NCI-H2107 treated with DMSO at 0.1 percent for 48 hours (cell line): Measurements from ENCODE around the gene COX7B.
"Not testable (repeated sequence)": the region's sequence is repeated elsewhere in the genome, so short reads cannot be mapped to it uniquely, and the experiment has no call there.

Source experiments
- DNase-seq: peaks from one replicate; lab custom pipeline; 2025; ENCODE audit not compliant: unreplicated experiment; lab: John Stamatoyannopoulos, UW

The COX7B gene, protein sequence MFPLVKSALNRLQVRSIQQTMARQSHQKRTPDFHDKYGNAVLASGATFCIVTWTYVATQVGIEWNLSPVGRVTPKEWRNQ

DNA sequence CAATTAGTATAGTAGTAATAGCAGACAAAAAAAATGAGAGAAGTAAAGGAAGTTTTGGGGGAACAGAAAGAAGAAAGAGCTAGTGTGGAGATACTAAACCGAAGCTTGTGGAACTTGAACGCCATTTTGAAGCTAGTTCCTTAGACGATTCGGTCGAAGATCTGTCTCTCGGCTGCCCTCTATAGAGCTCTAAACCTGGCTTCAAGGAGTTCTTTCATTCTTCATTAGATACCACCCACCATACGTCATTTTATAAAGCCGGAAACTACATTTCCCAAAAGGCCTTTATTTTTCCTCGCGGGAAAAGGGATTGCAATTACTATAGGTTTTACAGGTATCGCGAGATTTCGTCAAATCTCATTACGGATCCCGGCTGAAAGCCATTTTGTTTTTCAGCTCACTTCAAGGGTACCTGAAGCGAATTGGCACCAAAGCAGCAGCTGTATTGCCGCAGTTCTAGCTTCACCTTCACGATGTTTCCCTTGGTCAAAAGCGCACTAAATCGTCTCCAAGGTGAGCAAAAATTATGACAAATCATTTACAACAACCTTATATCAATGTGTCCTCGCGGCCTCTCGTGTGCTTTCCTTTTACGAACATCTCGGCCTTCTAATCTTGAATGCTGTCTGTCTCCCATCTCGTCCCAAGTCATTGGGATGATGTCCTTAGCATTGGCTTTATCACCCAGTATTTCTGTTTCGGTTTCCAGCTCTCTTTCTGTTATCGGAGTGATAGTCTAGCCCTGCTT, at the start of gene COX7B:
COX7B (plus strand) TSS at position 388 of the 748 bp plus-strand sequence; CDS start at position 474, 86 bp downstream.
- peak; percentile 99 for DNase-seq

DNA sequence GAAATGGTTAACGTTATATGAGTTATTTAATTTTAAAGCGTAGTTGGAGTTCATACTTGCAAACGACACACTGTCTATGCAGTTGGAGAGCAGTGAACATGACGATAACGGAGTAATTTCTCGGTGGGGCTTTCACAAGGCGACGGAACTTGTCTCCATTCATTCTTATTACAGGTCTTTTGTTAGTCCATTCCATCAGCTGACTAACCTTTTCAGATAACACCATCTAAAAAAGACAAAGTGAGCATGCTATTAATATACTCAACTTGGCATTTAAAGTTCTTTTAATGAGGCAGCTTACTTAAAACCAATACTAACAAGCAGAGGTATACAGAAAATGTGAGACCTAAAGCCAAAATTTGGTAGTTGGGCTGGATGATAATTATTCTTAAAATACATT, 23.9 kb upstream of the COX7B start:
- DNase-seq: no peak

DNA sequence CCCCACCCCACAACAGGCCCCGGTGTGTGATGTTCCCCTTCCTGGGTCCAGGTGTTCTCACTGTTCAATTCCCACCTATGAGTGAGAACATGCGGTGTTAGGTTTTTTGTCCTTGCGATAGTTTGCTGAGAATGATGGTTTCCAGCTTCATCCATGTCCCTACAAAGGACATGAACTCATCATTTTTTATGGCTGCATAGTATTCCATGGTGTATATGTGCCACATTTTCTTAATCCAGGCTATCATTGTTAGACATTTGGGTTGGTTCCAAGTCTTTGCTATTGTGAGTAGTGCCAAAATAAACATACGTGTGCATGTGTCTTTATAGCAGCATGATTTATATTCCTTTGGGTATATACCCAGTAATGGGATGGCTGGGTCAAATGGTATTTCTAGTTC, 17.9 kb upstream of the COX7B start:
- DNase-seq: not testable (repeated sequence)

DNA sequence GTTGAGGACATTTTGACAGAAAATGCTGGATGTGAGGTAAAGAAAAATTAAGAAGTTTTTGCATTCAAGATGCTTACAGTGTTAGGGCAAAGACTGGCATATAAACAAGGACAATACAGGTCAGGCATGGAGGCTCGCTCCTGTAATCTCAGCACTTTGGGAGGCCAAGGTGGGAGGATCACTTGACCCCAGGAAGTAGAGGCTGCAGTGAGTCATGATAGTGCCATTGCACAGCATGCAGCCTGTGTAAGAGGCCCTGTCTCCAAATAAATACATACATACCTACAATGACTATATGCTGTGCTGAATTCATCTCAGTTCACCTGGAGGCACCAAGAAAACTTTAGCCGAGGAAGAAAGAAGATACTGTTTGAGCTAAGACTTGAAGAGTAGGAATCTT, 6.4 kb upstream of the COX7B start:
- no peak for DNase-seq

DNA sequence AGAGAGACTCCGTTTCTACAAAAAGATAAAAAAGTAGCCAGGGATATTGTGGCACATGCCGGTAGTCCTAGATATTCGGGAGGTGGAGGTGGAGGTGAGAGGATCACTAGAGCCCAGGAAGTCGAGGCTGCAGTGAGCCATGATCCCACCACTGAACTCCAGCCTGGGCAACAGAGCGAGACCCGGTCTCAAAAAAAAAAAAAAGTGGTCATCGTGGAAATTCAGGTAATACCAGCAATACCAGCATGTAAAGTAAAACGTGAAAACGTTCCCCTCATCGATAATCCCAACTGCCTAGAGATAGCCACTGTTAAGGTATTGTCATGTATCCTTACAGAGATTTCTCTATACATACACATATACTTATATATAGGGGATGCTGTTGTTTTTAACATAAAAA, 5.6 kb upstream of the COX7B start:
- DNase-seq: no peak

DNA sequence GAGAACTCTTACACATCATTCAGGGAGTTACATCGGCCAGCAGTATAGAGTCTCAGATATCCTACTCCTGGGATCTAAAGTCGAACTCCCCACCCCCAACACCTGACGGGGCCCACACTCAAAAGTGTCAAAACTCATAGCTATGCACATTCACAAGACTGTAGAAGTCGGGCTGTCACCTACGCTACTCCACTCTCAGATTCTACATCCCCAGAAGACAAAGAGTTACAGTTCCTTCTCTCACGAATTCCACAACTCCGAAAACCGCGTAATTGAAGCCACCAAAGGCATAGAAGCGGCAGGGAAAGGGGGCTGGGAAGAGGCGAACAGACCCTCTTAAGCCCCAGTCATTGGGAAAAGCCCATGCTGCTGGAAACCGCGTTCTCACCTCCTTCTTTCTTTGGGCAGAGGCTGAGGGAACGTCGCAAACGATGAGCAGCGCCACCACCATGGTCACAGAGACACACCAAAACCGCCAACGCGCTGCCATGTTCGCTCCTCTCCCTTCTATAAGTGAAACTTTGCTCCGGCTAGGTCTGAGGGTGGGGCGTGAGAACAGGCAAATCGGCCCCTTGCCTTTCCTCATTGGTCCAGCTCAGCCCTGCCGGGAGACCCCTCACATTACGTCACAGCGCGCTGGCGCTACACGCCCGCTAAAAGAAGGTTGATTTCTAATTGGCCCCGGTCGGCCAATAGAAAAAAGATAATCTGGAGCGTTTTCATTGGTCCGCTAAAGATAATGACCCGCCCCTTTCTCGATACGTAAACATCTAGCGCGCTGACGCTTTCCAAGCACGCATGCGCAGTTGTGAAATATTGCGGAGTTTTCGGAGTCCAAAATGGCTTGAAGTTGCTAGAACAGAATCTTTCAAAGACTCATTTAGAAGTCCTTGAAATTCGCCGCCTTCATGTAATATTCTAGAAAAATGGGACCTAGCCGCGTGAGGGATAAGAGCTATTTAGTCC, 4.1 kb upstream of the COX7B start, which contains the start of gene MAGT1:
MAGT1 (minus strand) TSS at position 515 of the 966 bp plus-strand sequence; CDS start at position 490, 25 bp downstream.
- DNase-seq: peak; percentile 98

DNA sequence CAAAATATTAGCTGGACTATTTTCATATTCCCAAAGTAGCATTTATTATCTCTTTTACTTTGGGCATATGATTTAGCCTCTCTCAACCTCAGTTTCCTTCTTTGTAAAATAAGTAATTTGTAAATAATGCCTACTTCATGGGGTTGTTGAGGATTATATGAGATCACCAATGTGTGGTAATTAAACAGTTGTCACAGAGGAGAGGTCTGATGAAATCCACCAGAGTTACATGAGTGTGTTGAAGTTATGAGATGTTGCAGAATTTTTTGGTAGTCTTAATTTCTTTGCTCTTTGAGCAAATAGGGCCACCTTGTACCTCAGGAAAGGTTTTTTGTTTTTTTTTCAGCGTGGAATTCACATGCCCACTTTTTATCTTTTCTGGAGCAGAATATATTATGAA, 1.4 kb downstream of the COX7B start:
- no peak for DNase-seq

DNA sequence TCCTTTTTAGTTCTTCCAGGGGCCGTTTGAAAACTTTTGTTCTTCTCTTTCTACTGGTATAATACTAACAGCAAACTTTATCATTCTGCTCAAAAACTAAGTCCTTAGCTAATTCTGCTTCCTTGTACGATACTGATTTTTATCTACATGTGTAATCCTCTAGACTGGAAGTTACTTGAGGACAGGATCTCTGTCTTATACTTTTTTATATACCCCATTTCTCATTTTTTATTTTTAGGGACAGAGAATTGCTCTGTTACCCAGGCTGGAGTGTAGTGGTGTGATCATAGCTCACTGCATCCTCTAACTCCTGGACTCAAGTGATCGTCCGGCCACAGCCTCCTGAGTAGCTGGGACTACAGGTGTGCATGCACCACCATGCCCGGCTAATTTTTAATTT, 2.2 kb downstream of the COX7B start:
- DNase-seq: no peak

DNA sequence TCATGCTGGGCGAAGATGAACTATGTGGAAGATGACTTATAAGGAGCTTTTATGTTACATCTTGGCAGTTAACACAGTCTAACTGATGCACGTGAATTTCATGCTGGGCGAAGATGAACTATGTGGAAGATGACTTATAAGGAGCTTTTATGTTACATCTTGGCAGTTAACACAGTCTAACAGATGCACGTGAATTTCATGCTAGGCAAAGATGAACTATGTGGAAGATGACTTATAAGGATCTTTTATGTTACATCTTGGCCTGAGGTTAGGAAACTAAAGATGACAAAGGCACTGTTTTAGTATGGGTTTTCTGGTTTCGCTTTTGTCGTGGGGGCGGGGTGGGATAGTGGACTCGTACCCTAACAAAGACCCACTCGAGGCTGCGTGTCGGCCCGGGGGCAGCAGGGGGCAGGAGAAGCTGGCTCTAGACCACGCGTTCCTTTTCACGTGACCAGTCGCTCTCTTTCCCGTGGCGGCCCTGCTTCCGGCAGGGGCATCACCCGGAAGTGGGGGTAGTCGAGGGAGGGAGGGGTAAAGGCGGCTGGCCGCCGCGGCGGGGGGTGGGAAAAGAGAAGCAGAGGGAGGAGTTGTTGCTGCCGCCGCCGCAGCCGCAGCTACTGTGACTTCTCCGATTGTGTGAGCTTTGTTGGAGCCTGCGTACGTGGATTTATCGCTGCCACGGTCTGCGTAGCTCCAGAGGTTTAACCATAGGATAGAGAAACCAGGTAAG, 11.0 kb downstream of the COX7B start, which contains the start of gene ATP7A:
ATP7A (plus strand) TSS at position 586 of the 733 bp plus-strand sequence. CDS start 60,949 bp downstream, outside the sequence.
- DNase-seq: peak; percentile 89

DNA sequence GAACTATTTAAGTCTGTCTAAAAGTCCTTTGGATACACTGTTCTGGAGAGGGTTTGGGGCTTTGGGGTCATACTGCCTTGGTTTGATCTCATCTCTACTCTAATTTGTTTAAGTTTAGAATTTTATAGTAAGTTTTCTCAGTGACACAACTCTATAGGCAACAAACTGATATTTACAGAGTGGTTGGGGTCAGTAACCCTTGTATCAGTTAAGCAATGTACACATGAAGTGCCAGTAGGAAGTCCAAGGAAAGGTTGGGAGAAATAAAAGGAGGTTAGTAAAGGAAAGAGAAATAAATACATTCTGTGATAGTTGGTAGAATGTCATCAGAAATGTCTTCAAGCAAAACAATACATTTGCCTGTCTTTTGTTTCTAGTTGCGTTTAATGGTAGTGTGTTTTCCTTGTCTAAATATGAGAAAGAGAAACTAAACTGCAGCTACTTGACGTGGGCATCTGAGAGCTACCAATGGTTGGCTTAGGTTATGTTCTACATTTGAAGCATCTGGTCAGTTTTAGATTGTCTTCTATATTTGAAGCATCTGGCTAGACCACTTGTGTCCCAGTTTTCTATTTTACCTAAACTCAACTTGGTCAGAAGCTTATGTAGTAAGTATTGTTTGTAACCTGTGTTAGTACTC, 18.1 kb downstream of the COX7B start:
- DNase-seq: no peak

DNA sequence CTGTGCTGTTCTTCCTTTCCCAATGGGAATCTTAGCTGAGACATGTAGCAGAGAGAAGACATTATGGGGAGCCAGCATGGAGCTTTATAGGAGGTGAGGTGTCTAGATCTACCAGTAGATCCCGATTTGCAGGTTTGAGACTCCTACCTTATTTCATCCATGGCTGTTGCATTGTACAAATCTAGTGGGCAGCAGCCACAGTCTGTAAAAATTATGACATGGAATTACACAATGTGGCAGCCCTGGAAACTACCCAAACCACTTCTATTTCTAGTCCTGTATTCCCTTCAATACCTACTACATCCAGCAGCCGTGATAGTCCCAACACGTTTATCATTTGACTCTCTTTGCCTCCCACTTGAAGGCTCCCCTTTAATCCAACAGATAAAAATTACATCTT, 19.3 kb downstream of the COX7B start:
- DNase-seq: no peak

DNA sequence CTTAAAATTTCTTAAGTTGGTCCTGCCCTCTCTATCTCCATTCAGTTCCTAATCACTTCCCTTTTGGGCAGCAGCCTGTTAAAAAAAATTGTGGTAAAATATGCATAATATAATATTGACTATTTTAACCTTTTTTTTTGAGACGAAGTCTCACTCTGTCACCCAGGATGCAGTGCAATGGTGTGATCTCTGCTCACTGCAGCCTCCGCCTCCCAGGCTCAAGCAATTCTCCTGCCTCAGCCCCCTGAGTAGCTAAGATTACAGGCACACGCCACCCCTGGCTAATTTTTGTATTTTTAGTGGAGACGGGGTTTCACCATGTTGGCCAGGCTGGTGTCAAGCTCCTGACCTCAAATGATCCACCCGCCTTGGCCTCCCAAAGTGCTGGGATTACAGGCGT, 20.1 kb downstream of the COX7B start:
- DNase-seq: not testable (repeated sequence)

DNA sequence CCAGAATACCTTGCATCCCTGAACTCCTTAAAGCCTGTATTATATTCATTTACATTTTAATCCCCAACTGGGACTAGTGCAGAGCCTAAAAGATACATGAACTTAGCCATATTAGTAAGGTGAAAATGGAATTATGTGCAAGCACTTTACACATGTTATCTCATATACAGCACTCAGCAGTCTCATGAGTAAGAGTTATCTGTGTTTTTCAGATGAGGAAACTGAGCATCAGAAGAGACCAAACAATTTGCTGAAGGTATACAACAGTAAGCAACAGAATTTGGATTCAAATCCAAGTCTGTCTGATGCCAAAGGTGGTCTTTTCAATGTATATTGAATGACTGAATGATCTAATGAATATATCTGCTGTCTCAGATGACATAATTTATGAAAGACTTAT, 23.5 kb downstream of the COX7B start:
- DNase-seq: no peak

DNA sequence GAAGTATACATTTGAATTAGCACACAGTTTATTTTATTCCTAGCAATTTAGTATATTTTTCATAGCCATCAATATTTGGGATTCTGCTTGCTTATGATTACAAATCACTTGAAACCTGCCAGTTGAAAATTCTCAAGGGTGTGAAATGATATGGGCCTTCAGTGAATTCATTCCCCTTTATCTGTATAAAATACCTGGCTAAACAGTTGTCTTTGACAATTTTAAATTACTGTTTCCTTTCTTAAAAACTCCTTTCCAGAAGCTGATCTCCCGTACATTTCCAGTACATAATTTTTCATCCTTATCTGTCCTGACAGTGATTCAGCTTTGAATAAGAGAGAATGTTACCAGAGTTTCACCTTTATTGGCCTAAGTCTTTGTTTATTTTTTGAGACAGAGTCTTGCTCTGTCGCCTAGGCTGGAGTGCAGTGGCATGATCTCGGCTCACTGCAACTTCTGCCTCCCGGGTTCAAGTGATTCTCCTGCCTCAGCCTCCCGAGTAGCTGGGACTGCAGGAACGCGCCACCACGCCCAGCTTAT, 25.1 kb downstream of the COX7B start:
- DNase-seq: no peak

DNA sequence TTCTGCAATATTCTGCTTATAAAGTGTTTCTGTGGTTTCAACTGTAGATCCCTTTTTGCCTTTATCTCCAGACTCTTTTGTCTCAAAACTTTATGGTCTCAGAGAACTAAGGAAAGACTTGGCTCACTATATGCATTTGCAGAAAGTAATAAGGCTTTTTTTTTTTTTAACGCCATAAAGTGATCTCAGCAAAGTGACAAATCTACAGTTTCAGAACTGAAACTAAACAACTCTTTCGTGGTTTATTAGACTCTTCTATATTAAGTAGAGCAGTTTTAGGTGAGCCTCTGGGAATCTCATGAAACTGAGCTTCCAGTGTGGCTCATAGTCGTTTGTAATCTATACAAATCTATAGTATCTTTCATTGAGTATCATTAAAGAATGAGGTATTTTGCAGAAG, 26.5 kb downstream of the COX7B start:
- DNase-seq: no peak

DNA sequence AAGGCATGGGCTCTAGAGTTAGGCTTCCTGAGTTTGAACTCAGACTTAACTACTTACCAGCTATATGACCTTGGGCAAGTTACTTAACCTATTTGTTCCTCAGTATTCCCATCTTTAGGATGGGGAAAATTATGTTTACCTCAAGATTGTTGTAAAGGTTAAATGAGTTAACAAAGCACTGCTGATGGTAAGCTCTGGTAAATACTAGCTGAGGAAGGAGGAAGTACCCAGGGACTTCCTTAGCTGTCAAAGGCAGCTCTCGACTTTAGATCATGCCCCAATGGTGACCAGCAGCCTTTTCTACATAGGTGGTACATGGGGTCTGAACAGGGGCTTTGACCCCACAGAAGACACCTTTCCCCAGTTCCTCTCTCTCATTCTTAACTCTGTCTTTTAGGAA, 31.3 kb downstream of the COX7B start:
- no peak for DNase-seq

DNA sequence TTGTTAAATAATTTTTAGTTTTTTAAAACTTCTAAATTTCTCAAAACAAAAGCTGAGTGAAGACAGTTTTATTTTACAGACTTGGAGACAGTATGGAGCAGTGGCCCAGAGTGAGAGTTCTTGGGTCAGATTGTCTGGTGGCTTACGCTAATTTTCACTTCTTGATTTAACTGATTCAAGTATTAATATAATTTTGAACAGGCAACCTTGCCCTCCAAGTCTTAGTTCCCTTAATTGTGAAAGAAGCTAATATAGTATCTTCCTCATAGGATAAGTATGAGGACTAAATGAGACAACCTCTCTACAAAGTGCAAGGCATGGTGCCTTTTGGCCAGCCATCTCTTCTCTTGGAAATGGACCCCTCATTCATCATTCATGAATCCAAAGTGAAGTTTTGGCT, 36.6 kb downstream of the COX7B start:
- no peak for DNase-seq

DNA sequence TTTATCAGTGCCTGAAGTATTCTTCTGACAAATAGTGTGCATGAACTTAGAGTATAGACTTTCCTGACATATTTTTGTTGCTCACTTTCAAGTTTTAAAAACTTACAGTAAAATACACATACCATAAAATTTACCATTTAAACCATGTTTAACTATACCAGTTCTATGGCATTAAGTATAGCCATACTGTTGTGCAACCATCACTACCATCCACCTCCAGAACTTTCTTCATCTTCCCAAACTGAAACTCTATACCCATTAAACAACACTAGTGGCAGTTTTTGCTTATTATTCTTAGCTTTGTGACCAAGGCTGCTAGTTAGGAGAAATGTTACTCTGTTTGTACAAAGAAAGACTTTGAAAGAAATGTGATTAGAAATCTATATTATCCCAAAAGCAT, 37.0 kb downstream of the COX7B start:
- DNase-seq: no peak

DNA sequence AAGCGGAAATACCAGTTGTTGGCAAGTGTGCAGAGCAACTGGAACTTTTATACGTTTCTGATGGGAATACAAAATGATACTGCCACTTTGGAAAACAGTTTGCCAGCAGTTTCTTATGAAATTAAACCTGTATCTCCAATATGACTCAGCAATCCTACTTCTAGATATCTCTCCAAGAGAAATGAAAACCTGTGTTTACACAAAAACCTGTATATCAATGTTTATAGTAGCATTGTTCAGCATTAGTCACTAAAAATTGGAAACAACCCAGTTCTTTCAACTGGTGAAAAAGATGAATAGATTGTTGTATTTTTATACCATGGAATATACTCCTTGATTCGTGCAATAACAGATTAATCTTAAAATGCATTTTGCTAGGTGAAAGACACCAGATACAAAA, 38.0 kb downstream of the COX7B start:
- no peak for DNase-seq

DNA sequence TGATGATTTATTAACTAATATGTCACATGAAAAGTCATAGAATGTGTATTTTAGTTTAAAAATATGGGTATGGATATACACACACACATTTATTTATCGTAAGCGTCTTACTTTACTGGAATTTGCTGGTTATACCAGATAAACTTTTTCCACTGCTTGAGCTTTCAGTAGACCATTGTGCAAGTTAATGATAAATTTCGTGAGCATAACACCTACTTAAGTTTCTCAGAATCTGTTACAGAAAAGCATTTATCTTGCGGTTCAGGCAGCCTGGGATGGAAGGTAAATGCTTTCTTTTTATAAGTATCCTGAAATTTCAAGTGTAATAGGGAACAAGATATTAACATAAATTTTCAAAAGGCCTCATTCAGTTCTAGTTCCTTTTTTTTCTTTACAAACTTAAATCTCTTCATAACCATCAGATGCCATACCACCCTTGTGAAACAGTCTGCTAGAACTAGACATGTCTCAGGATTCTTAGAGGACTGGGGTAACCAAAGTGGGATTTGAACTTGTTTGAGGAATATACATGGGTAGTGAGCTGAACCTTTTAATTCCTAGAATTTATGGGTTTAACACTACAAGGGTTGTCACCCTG, 38.9 kb downstream of the COX7B start:
- no peak for DNase-seq
